IMR-90 (cell line): Measurements from ENCODE around the gene ZNF646. TPM values are rescaled to one million over a fixed set of nuclear protein-coding genes. Genes with fewer than 3 reads are reported as not detected.

Experiments used
- ATAC-seq: fragments of 200-7000 bp; cut with Tn5 transposase; 2 replicates; pipeline ENCODE4 v1.9.1; 2020; ENCODE audit warnings: low read depth, mild to moderate bottlenecking, moderate library complexity
- BruUV-seq: library from RNA; stranded (reverse); fragments of 400-500 nt; replicated peaks from 2 replicates; lab custom pipeline; 2021; lab: Mats Ljungman, UMichigan
- CTCF ChIA-PET: fragments of 300-600 bp; formaldehyde crosslinking; extraction: SDS; loops from one replicate; lab custom pipeline; 2021; ENCODE audit warnings: antibody characterized with exemption; lab: Yijun Ruan, JAX
- POLR2A ChIA-PET: fragments of 300-600 bp; sonication (Branson Sonifier 250); formaldehyde crosslinking; loops from one replicate; lab custom pipeline; 2022; ENCODE audit warnings: antibody characterized with exemption; ENCODE audit not compliant: unreplicated experiment; lab: Charles Lee
- DNase-seq: peaks from one replicate; pipeline ENCODE4 v3.0.0; 2013
- H2AFZ ChIP-seq: replicated peaks from 2 replicates; pipeline ENCODE3; 2013; ENCODE audit warnings: low read length, mild to moderate bottlenecking; ENCODE audit not compliant: poor library complexity
- H2AK5ac ChIP-seq: 2 replicates; pipeline ENCODE4 v1.6.1; 2013; ENCODE audit warnings: low read depth, low read length, inconsistent platforms
- H2AK9ac ChIP-seq: replicated peaks from 2 replicates; pipeline ENCODE3; 2013; ENCODE audit warnings: mild to moderate bottlenecking, low read depth, low read length, moderate library complexity; ENCODE audit not compliant: poor library complexity
- H2BK120ac ChIP-seq: 2 replicates; pipeline ENCODE4 v1.6.1; 2013; ENCODE audit warnings: low read depth, low read length, inconsistent platforms
- H2BK15ac ChIP-seq: 3 replicates; pipeline ENCODE4 v1.6.1; 2013; ENCODE audit warnings: low read depth, low read length, inconsistent platforms
- H2BK20ac ChIP-seq: 2 replicates; pipeline ENCODE4 v1.6.1; 2013; ENCODE audit warnings: low read depth, mild to moderate bottlenecking, inconsistent platforms, low read length, moderate library complexity
- H2BK5ac ChIP-seq: 2 replicates; pipeline ENCODE4 v1.6.1; 2013; ENCODE audit warnings: mild to moderate bottlenecking, low read depth, low read length, inconsistent platforms; ENCODE audit not compliant: poor library complexity, severe bottlenecking
- H3K14ac ChIP-seq: replicated peaks from 2 replicates; pipeline ENCODE4 v1.6.1; 2013; ENCODE audit warnings: low read depth, low read length, inconsistent platforms
- H3K18ac ChIP-seq: 2 replicates; pipeline ENCODE4 v1.6.1; 2013; ENCODE audit warnings: low read depth, low read length, control low read depth
- H3K23ac ChIP-seq: 2 replicates; pipeline ENCODE4 v1.6.1; 2013; ENCODE audit warnings: low read depth, low read length, inconsistent platforms
- H3K27ac ChIP-seq: 2 replicates; pipeline ENCODE4 v1.5.1; 2013; ENCODE audit warnings: mild to moderate bottlenecking, control low read depth, low read length; ENCODE audit not compliant: insufficient read depth
- H3K27me3 ChIP-seq: 2 replicates; pipeline ENCODE4 v1.6.1; 2013; ENCODE audit warnings: low read length; ENCODE audit not compliant: control insufficient read depth, insufficient read depth
- H3K36me3 ChIP-seq: 2 replicates; pipeline ENCODE4 v1.6.1; 2013; ENCODE audit warnings: low read length, mixed read lengths; ENCODE audit not compliant: control insufficient read depth, insufficient read depth
- H3K4ac ChIP-seq: 2 replicates; pipeline ENCODE4 v1.6.1; 2013; ENCODE audit warnings: low read depth, low read length, inconsistent platforms
- H3K4me1 ChIP-seq: 2 replicates; pipeline ENCODE4 v1.6.1; 2013; ENCODE audit warnings: low read length, mixed read lengths; ENCODE audit not compliant: control insufficient read depth, insufficient read depth
- H3K4me2 ChIP-seq: 2 replicates; pipeline ENCODE4 v1.6.1; 2013; ENCODE audit warnings: low read depth, mild to moderate bottlenecking, control low read depth, low read length, moderate library complexity
- H3K4me3 ChIP-seq: 2 replicates; pipeline ENCODE4 v1.5.1; 2013; ENCODE audit warnings: low read depth, mild to moderate bottlenecking, control low read depth, low read length, moderate library complexity; ENCODE audit not compliant: insufficient read depth
- H3K56ac ChIP-seq: 2 replicates; pipeline ENCODE4 v1.6.1; 2013; ENCODE audit warnings: low read length, inconsistent platforms; ENCODE audit not compliant: insufficient read depth; ENCODE audit errors: extremely low read depth
- H3K79me1 ChIP-seq, 2 experiments: 2 replicates each; pipeline ENCODE4 v1.6.1; 2013; ENCODE audit warnings: low read length in 2 of 2, inconsistent platforms in 1 of 2, low read depth in 1 of 2
- H3K9ac ChIP-seq: 2 replicates; pipeline ENCODE4 v1.6.1; 2013; ENCODE audit warnings: low read depth, low read length, control low read depth
- H3K9me1 ChIP-seq: 2 replicates; pipeline ENCODE4 v1.6.1; 2013; ENCODE audit warnings: low read length, inconsistent platforms; ENCODE audit not compliant: insufficient read depth
- H3K9me3 ChIP-seq: 2 replicates; pipeline ENCODE4 v1.6.1; 2013; ENCODE audit warnings: low read length; ENCODE audit not compliant: control insufficient read depth, insufficient read depth
- H4K20me1 ChIP-seq: 2 replicates; pipeline ENCODE4 v1.6.1; 2013; ENCODE audit warnings: low read length, inconsistent platforms; ENCODE audit not compliant: insufficient read depth
- H4K5ac ChIP-seq: 2 replicates; pipeline ENCODE4 v1.6.1; 2013; ENCODE audit warnings: mild to moderate bottlenecking, low read depth, low read length, control low read depth
- H4K8ac ChIP-seq, 2 experiments: 2 replicates each; pipeline ENCODE4 v1.6.1; 2013; ENCODE audit warnings: low read depth in 2 of 2, low read length in 2 of 2, control low read depth in 1 of 2, inconsistent platforms in 1 of 2
- H4K91ac ChIP-seq: 2 replicates; pipeline ENCODE4 v1.6.1; 2013; ENCODE audit warnings: low read depth, low read length, inconsistent platforms; ENCODE audit not compliant: insufficient read depth
- BHLHE40 ChIP-seq: fragments of 150-350 bp; IDR thresholded peaks from 2 replicates; pipeline ENCODE4 v1.6.1; 2016; ENCODE audit warnings: mild to moderate bottlenecking, low read depth, low read length
- CEBPB ChIP-seq: IDR thresholded peaks from 2 replicates; pipeline ENCODE4 v1.6.1; 2012; ENCODE audit warnings: low read depth, low read length, improper control_type of control experiment
- CHD1 ChIP-seq: IDR thresholded peaks from 2 replicates; pipeline ENCODE4 v1.6.1; 2012; ENCODE audit warnings: low read depth, low read length, improper control_type of control experiment
- FOS ChIP-seq: fragments of 150-350 bp; IDR thresholded peaks from 2 replicates; pipeline ENCODE4 v1.6.1; 2016; ENCODE audit warnings: low read depth, low read length
- MAFK ChIP-seq: IDR thresholded peaks from 2 replicates; pipeline ENCODE4 v1.6.1; 2012; ENCODE audit warnings: low read depth, low read length, improper control_type of control experiment
- MAZ ChIP-seq: IDR thresholded peaks from 2 replicates; pipeline ENCODE4 v1.6.1; 2012; ENCODE audit warnings: low read depth, mild to moderate bottlenecking, low read length, improper control_type of control experiment, moderate library complexity, borderline replicate concordance
- MXI1 ChIP-seq: IDR thresholded peaks from 2 replicates; pipeline ENCODE4 v1.6.1; 2012; ENCODE audit warnings: low read depth, mild to moderate bottlenecking, low read length, moderate library complexity, borderline replicate concordance
- NFE2L2 ChIP-seq: fragments of 150-350 bp; IDR thresholded peaks from 2 replicates; pipeline ENCODE4 v1.6.1; 2016; ENCODE audit warnings: low read depth, mild to moderate bottlenecking, low read length
- POLR2A ChIP-seq: IDR thresholded peaks from 2 replicates; pipeline ENCODE4 v1.6.1; 2012; ENCODE audit warnings: mild to moderate bottlenecking, low read depth, low read length
- RAD21 ChIP-seq: IDR thresholded peaks from 2 replicates; pipeline ENCODE4 v1.6.1; 2012; ENCODE audit warnings: low read length, improper control_type of control experiment
- RCOR1 ChIP-seq: IDR thresholded peaks from 2 replicates; pipeline ENCODE4 v1.6.1; 2012; ENCODE audit warnings: mild to moderate bottlenecking, low read length, improper control_type of control experiment; ENCODE audit not compliant: insufficient replicate concordance
- RFX5 ChIP-seq: IDR thresholded peaks from 2 replicates; pipeline ENCODE4 v1.8.0; 2012; ENCODE audit warnings: low read depth, mild to moderate bottlenecking, low read length, moderate library complexity
- SMC3 ChIP-seq: fragments of 150-350 bp; IDR thresholded peaks from 2 replicates; pipeline ENCODE4 v1.6.1; 2016; ENCODE audit warnings: low read depth, mild to moderate bottlenecking, antibody characterized with exemption, low read length, moderate library complexity
- WGBS, 2 experiments: methylation state at CpG; one replicate each; pipeline versions ENCODE4 v1.1.5 to v1.1.7; 2013; ENCODE audit warnings: missing lambda C conversion rate in 2 of 2; ENCODE audit not compliant: insufficient read length in 1 of 2; ENCODE audit errors: extremely low coverage in 2 of 2; 5-methylcytosine and 5-hydroxymethylcytosine counted together
- dilution Hi-C: fragments of 300-500 bp; cut with HindIII; formaldehyde crosslinking; loops from one replicate; pipeline ENCODE4 v1.14.3; 2018; ENCODE audit warnings: low sequenced_read_pairs; ENCODE audit not compliant: unreplicated experiment
- in situ Hi-C: fragments of 300-500 bp; cut with MboI; formaldehyde crosslinking; loops from 3 replicates; pipeline ENCODE4 v1.14.3; 2019; ENCODE audit warnings: low sequenced_read_pairs, inconsistent platforms, mixed read lengths
- intact Hi-C: fragments of 100-400 bp; cut with micrococcal nuclease; formaldehyde crosslinking; loops from 2 replicates; pipeline ENCODE4 v1.10.0; 2022
- polyA plus RNA-seq, 3 experiments: library from polyadenylated mRNA; depleted of rRNA; stranded (reverse); fragments of >200 nt; gene quantifications; 2 replicates each; pipeline ENCODE4 v1.2.3, GENCODE V29; 2012; ENCODE audit warnings: low replicate concordance in 1 of 3
- total RNA-seq: library from RNA; depleted of rRNA; stranded (reverse); fragments of >200 nt; gene quantifications from 2 replicates; pipeline ENCODE4 v1.2.3, GENCODE V29; 2012
- TF ChIP-seq, protein P1 (sequence below): fragments of 150-350 bp; IDR thresholded peaks from 2 replicates; pipeline ENCODE4 v1.6.1; 2016; ENCODE audit warnings: low read depth, mild to moderate bottlenecking, low read length, moderate library complexity, borderline replicate concordance
- TF ChIP-seq, protein P2 (sequence below): fragments of 150-350 bp; IDR thresholded peaks from 2 replicates; pipeline ENCODE4 v1.6.1; 2017; ENCODE audit warnings: mild to moderate bottlenecking, antibody characterized with exemption, low read length, low read depth
- TF ChIP-seq, protein P3 (sequence below): conservative IDR thresholded peaks from 2 replicates; pipeline ENCODE4 v1.5.1; 2012; ENCODE audit warnings: mild to moderate bottlenecking, low read depth, low read length, improper control_type of control experiment

ZNF646 gene
- total and polyA plus RNA-seq, 2 of the 4 experiments (the other 2 are of a cell fraction), result 4.9 to 6.8 TPM

DNA sequence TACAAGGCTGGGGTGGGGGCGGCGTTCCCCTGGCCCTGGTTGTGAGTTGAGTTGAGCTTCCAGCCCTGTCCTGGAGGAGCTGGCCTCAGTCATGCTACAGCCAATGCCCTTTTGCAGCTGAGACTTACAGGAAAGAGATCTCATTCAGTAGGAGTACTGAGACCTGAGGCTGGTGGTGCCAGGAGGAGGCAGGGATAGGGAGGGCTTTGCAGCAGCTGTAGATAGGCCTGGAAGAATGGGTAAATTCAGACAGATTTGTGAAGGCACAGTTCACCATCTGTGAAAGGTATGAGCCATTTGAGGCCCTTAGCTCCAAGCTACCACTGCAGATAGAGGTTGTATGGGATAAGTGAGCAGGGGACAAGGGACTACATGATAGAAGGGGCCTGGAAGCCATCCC, 35.2 kb upstream of the ZNF646 start:
- POLR2A ChIA-PET, result no interaction called here
- no TSS peak for BruUV-seq
- WGBS, 2 experiments, result no CpG with 5 or more reads among the region's 2 CpGs

More for the DNA sequence above, 35.2 kb upstream of the ZNF646 start:
- H3K4me1 ChIP-seq, result peaks cover 6% of the 10 kb centered on the region
- dilution Hi-C loops, result no loop called here
- no peak overlapping the region for H2BK20ac ChIP-seq
- H3K9me1 ChIP-seq, result peaks cover 12% of the 10 kb centered on the region; the same call in 1 of the 2 replicates
- no peak overlapping the region for H3K4me3 ChIP-seq
- peaks cover 10% of the 10 kb centered on the region for H4K20me1 ChIP-seq
- intact Hi-C loops, result no loop called here
- peaks cover 14 to 25% of the 10 kb centered on the region in 2 experiments for H3K79me1 ChIP-seq
- no peak overlapping the region for H3K4me2 ChIP-seq
- H3K18ac ChIP-seq, result no peak overlapping the region
- H3K36me3 ChIP-seq, result peaks cover 42% of the 10 kb centered on the region
- H4K8ac ChIP-seq, result no peak overlapping the region
- in situ Hi-C loops, result no loop called here
- H2BK120ac ChIP-seq, result no peak overlapping the region
- no peak overlapping the region for H3K9ac ChIP-seq
- H3K4ac ChIP-seq, result no peak overlapping the region
- no peak overlapping the region for H3K27ac ChIP-seq
- H2AK5ac ChIP-seq, result no peak overlapping the region
- ATAC-seq (no peak), DNase-seq (no peak)
- no peak overlapping the region for H3K14ac ChIP-seq
- H2BK15ac ChIP-seq, result no peak overlapping the region
- no peak overlapping the region for H2AFZ ChIP-seq
- TF ChIP-seq MXI1 (no peak), FOS (no peak), RAD21 (no peak), NFE2L2 (no peak), MAFK (no peak), BHLHE40 (no peak), CHD1 (no peak), RCOR1 (no peak), MAZ (no peak), POLR2A (no peak), SMC3 (no peak), CEBPB (no peak), RFX5 (no peak)
- TF ChIP-seq, protein P1, sequence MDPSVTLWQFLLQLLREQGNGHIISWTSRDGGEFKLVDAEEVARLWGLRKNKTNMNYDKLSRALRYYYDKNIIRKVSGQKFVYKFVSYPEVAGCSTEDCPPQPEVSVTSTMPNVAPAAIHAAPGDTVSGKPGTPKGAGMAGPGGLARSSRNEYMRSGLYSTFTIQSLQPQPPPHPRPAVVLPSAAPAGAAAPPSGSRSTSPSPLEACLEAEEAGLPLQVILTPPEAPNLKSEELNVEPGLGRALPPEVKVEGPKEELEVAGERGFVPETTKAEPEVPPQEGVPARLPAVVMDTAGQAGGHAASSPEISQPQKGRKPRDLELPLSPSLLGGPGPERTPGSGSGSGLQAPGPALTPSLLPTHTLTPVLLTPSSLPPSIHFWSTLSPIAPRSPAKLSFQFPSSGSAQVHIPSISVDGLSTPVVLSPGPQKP, result no peak
- TF ChIP-seq, protein P2, sequence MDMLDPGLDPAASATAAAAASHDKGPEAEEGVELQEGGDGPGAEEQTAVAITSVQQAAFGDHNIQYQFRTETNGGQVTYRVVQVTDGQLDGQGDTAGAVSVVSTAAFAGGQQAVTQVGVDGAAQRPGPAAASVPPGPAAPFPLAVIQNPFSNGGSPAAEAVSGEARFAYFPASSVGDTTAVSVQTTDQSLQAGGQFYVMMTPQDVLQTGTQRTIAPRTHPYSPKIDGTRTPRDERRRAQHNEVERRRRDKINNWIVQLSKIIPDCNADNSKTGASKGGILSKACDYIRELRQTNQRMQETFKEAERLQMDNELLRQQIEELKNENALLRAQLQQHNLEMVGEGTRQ, result no peak
- TF ChIP-seq, protein P3, sequence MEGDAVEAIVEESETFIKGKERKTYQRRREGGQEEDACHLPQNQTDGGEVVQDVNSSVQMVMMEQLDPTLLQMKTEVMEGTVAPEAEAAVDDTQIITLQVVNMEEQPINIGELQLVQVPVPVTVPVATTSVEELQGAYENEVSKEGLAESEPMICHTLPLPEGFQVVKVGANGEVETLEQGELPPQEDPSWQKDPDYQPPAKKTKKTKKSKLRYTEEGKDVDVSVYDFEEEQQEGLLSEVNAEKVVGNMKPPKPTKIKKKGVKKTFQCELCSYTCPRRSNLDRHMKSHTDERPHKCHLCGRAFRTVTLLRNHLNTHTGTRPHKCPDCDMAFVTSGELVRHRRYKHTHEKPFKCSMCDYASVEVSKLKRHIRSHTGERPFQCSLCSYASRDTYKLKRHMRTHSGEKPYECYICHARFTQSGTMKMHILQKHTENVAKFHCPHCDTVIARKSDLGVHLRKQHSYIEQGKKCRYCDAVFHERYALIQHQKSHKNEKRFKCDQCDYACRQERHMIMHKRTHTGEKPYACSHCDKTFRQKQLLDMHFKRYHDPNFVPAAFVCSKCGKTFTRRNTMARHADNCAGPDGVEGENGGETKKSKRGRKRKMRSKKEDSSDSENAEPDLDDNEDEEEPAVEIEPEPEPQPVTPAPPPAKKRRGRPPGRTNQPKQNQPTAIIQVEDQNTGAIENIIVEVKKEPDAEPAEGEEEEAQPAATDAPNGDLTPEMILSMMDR, result no peak
- no peak overlapping the region for H2BK5ac ChIP-seq
- H3K27me3 ChIP-seq, result no peaks in the 10 kb centered on the region
- H4K5ac ChIP-seq, result no peak overlapping the region
- no peak overlapping the region for H4K91ac ChIP-seq
- H3K23ac ChIP-seq, result no peak overlapping the region
- no peak overlapping the region for H3K56ac ChIP-seq
- H3K9me3 ChIP-seq, result no peaks in the 10 kb centered on the region
- H2AK9ac ChIP-seq, result no peak overlapping the region
- CTCF ChIA-PET, result no interaction called here
